Esophagus muscularis mucosa (tissue), 4 donors: ENCODE measurements around the gene SMIM5.

ENCODE experiments used
- EP300 ChIP-seq: sonication (generic); formaldehyde crosslinking; IDR thresholded peaks from one replicate; pipeline ENCODE4 v1.6.1; 2017; ENCODE audit warnings: antibody characterized with exemption
- POLR2A ChIP-seq: fragments of 450-650 bp; IDR thresholded peaks from one replicate; pipeline ENCODE4 v1.6.1; 2017; ENCODE audit warnings: antibody characterized with exemption, moderate library complexity, mild to moderate bottlenecking, low read depth
- TF ChIP-seq, protein P1 (sequence below), 3 experiments: fragments of 200-600 bp in 2 of 3; fragments of 450-650 bp in 1 of 3; sonication (generic) in 2 of 3; IDR thresholded peaks; one replicate each; pipeline ENCODE4 v1.5.1; 2017 to 2019; ENCODE audit warnings: antibody characterized with exemption in 3 of 3, mild to moderate bottlenecking in 2 of 3, moderate library complexity in 1 of 3

DNA sequence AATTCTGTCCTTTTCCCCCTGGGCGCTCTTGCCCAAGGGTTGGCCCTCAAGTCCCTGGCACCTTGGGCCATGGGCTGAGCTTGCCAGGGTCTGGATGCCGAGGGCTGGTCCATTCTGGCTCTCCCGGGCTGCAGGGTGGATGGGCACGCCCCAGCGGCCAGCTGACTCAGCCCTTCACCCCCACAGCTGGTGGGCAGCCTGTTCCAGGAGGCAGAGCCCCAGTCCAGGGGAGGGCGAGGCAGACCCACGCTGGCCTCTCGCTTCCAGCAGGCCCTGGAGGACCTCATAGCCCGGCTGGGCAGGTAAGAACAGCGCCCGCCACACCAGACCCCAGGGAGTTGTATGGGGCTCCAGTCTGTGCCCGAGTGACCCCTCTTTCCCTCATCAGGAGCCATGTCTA lies 30.6 kb upstream of the SMIM5 start:
- TF ChIP-seq POLR2A (no peak), EP300 (no peak)
- TF ChIP-seq, protein P1, sequence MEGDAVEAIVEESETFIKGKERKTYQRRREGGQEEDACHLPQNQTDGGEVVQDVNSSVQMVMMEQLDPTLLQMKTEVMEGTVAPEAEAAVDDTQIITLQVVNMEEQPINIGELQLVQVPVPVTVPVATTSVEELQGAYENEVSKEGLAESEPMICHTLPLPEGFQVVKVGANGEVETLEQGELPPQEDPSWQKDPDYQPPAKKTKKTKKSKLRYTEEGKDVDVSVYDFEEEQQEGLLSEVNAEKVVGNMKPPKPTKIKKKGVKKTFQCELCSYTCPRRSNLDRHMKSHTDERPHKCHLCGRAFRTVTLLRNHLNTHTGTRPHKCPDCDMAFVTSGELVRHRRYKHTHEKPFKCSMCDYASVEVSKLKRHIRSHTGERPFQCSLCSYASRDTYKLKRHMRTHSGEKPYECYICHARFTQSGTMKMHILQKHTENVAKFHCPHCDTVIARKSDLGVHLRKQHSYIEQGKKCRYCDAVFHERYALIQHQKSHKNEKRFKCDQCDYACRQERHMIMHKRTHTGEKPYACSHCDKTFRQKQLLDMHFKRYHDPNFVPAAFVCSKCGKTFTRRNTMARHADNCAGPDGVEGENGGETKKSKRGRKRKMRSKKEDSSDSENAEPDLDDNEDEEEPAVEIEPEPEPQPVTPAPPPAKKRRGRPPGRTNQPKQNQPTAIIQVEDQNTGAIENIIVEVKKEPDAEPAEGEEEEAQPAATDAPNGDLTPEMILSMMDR (IDR thresholded peaks at IDR 0.05): no peak
